Neural cell (in vitro differentiated cells): Measurements from ENCODE around the gene IL11.

ENCODE experiments used
- CTCF ChIP-seq: fragments of 450-650 bp; IDR thresholded peaks from 2 replicates; pipeline ENCODE4 v1.5.1; 2014; ENCODE audit warnings: antibody characterized with exemption, mild to moderate bottlenecking, moderate library complexity; ENCODE audit not compliant: poor library complexity, severe bottlenecking
- EP300 ChIP-seq: fragments of 450-650 bp; conservative IDR thresholded peaks from 2 replicates; pipeline ENCODE4 v1.6.1; 2014; ENCODE audit warnings: antibody characterized with exemption, mild to moderate bottlenecking, moderate library complexity; ENCODE audit not compliant: poor library complexity, severe bottlenecking
- EZH2 ChIP-seq: fragments of 200-600, 300-800 bp; shearing (Covaris generic), sonication (generic); IDR thresholded peaks from 2 replicates; pipeline ENCODE4 v1.6.1; 2014; ENCODE audit warnings: antibody characterized with exemption, low read length, borderline replicate concordance, mild to moderate bottlenecking; ENCODE audit not compliant: insufficient read depth, poor library complexity, severe bottlenecking
- POLR2AphosphoS5 ChIP-seq: IDR thresholded peaks from 2 replicates; pipeline ENCODE4 v1.6.1; 2012
- RAD21 ChIP-seq: fragments of 450-650 bp; conservative IDR thresholded peaks from 2 replicates; pipeline ENCODE4 v1.6.1; 2014; ENCODE audit warnings: antibody characterized with exemption, mild to moderate bottlenecking, moderate library complexity

GRCh38 chr19:55369653-55370304 lies 484 bp downstream of the IL11 start:
- TF ChIP-seq EP300 (no peak), CTCF (no peak), EZH2 (peak; percentile 11), POLR2AphosphoS5 (peak; percentile 9), RAD21 (no peak)
